ENCODE measurements around the gene CORO7.

DNA sequence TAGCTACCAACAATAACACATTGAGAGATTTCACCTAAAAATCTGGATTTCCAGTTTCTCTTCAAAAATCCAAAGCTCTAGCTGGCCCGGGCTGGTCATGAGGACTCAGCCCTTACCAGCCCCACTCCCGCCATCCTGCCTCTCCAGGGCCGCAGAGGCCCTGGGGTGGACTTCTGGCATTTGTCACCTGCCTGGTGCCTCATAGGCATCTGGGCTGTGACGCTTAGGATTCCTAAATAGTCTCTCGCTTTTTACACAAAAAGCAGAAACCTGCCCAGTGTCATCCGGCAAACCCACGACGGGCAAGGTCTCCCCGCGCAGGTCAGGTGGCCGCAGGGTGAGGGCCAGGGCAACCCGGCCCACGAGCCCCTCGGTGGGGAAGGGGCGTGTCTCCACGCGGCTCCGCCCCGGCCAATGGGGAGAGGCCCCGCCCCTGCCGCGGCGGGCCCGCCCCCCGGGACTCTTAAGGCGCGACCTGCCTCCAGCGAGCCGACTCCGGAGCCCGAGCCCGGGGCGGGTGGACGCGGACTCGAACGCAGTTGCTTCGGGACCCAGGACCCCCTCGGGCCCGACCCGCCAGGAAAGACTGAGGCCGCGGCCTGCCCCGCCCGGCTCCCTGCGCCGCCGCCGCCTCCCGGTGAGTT, 44.9 kb downstream of the CORO7 start, which contains the start of gene VASN:
- TF ChIP-seq ZNF384 (IDR thresholded peaks at IDR 0.05) (no peak), ARNT (IDR thresholded peaks at IDR 0.05) (no peak), FOXM1 (IDR thresholded peaks at IDR 0.05; ENCODE audit: borderline replicate concordance) (no peak), SUZ12 (IDR thresholded peaks at IDR 0.05) (no peak), L3MBTL2 (conservative IDR thresholded peaks at IDR 0.05) (no peak), TARDBP (IDR thresholded peaks at IDR 0.05) (no peak), FOXA1 (IDR thresholded peaks at IDR 0.05) (no peak), FOXK2 (IDR thresholded peaks at IDR 0.05) (no peak), CTBP1 (IDR thresholded peaks at IDR 0.05; ENCODE audit: borderline replicate concordance) (no peak), BHLHE40 (IDR thresholded peaks at IDR 0.05; ENCODE audit: borderline replicate concordance) (no peak), ELF4 (IDR thresholded peaks at IDR 0.05) (no peak), HDGF (IDR thresholded peaks at IDR 0.05; ENCODE audit: borderline replicate concordance) (no peak)
